Measurements from ENCODE around the gene RDX. TPM values are rescaled to one million over a fixed set of nuclear protein-coding genes. Genes with fewer than 3 reads are reported as not detected.
"Not testable (repeated sequence)": the region's sequence is repeated elsewhere in the genome, so short reads cannot be mapped to it uniquely, and the experiment has no call there.

The RDX gene
- total RNA-seq, 2 donors from 2014 or later = 121 to 127 TPM

DNA sequence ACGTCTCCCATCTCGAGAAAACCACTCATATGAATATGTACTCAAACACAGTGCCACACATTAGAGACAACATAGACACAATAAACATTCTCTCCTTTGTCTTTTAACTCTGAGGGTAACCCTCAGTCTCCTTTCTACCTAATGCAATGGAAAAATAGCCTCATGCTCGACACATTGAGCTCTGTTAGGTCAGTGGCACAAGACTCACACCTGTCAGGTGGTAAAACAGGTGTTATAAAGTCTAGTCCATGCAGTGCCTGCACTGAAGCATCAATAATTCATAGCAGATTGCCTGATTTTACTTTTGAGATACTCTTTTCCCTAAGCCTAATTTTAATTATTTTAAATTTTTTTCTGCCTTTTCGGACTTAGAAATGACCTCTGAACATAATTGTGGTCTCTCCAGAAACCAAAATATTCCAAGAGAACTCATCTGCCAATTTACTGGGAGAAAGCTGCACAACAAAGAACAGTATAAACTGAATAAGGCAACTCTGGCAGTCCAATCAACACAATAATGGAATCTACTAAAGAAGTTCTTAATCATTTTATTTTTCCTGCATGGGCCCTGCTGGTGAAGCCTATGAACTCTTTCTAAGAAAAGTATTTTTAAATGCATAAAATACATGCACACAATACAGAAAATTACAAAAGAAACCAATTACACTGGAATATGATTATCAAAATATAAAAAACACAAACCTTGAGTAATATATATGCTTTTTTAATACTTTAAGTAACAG is 9.9 kb downstream of the RDX start:
- H3K27ac ChIP-seq (ENCODE audit: low read depth, low read length) = no peak overlapping the region
- no peaks in the 10 kb centered on the region for H3K4me1 ChIP-seq (ENCODE audit: control insufficient read depth, insufficient read depth, low read length)
- Mint-ChIP-seq H3K4me1 (peaks cover 5% of the 10 kb centered on the region), H3K27ac (no peak overlapping the region), H3K27me3 (ENCODE audit: insufficient read depth) (no peaks in the 10 kb centered on the region), H3K4me3 (no peak overlapping the region), H3K9me3 (no peaks in the 10 kb centered on the region), H3K36me3 (ENCODE audit: low read depth) (peaks cover 32% of the 10 kb centered on the region)
- no peak overlapping the region for H3K4me3 ChIP-seq (ENCODE audit: low read length)
- TF ChIP-seq, protein P1, sequence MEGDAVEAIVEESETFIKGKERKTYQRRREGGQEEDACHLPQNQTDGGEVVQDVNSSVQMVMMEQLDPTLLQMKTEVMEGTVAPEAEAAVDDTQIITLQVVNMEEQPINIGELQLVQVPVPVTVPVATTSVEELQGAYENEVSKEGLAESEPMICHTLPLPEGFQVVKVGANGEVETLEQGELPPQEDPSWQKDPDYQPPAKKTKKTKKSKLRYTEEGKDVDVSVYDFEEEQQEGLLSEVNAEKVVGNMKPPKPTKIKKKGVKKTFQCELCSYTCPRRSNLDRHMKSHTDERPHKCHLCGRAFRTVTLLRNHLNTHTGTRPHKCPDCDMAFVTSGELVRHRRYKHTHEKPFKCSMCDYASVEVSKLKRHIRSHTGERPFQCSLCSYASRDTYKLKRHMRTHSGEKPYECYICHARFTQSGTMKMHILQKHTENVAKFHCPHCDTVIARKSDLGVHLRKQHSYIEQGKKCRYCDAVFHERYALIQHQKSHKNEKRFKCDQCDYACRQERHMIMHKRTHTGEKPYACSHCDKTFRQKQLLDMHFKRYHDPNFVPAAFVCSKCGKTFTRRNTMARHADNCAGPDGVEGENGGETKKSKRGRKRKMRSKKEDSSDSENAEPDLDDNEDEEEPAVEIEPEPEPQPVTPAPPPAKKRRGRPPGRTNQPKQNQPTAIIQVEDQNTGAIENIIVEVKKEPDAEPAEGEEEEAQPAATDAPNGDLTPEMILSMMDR (conservative IDR thresholded peaks at IDR 0.05) = peak; percentile 53
- whole genome bisulfite sequencing, 2 experiments (ENCODE audit: insufficient coverage in 1 of 2, insufficient read length in 1 of 2) = 90 to 94% methylated on average over 4 of the region's 4 CpGs
- no peak overlapping the region for H3K9ac ChIP-seq (ENCODE audit: extremely low read depth, low read length, poor library complexity, severe bottlenecking)
- H3K9me3 ChIP-seq (ENCODE audit: control insufficient read depth, low read length) = no peaks in the 10 kb centered on the region
- H3K27me3 ChIP-seq (ENCODE audit: control insufficient read depth, insufficient read depth, low read length, poor library complexity, severe bottlenecking) = no peaks in the 10 kb centered on the region
- no peak for DNase-seq
- peaks cover 44% of the 10 kb centered on the region for H3K36me3 ChIP-seq (ENCODE audit: control insufficient read depth, insufficient read depth, low read length)

DNA sequence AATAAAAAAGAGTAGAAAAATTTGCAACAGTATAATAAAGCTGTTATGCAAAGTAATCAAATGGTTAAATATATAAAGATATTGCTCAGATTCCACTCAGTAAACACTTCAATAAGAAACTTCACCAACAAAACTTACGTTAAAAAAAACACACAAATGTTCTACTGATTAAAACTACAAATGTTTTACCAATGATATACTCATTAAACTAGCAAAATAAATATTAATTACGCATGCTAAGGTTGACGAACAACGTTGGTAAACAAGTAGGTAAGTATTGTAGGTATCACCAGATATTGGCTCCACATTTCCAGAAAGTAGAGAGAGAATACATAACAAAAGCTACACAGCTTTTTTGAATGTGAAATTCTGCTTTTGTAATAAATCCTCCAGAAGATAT is 12.6 kb downstream of the RDX start:
- Mint-ChIP-seq H3K27ac (no peak overlapping the region), H3K4me1 (peaks cover 3% of the 10 kb centered on the region), H3K9me3 (no peaks in the 10 kb centered on the region), H3K36me3 (ENCODE audit: low read depth) (peaks cover 18% of the 10 kb centered on the region), H3K4me3 (no peak overlapping the region), H3K27me3 (ENCODE audit: insufficient read depth) (no peaks in the 10 kb centered on the region)
- no peak overlapping the region for H3K4me3 ChIP-seq (ENCODE audit: low read length)
- TF ChIP-seq, protein P1 (conservative IDR thresholded peaks at IDR 0.05) = no peak
- H3K27me3 ChIP-seq (ENCODE audit: control insufficient read depth, insufficient read depth, low read length, poor library complexity, severe bottlenecking) = no peaks in the 10 kb centered on the region
- H3K36me3 ChIP-seq (ENCODE audit: control insufficient read depth, insufficient read depth, low read length) = peaks cover 33% of the 10 kb centered on the region
- H3K27ac ChIP-seq (ENCODE audit: low read depth, low read length) = no peak overlapping the region
- WGBS, 2 experiments (ENCODE audit: insufficient coverage in 1 of 2, insufficient read length in 1 of 2) = 97 to 100% methylated on average over 1 to 4 of the region's 4 CpGs
- H3K9ac ChIP-seq (ENCODE audit: extremely low read depth, low read length, poor library complexity, severe bottlenecking) = no peak overlapping the region
- no peak for DNase-seq
- no peaks in the 10 kb centered on the region for H3K9me3 ChIP-seq (ENCODE audit: control insufficient read depth, low read length)
- H3K4me1 ChIP-seq (ENCODE audit: control insufficient read depth, insufficient read depth, low read length) = no peaks in the 10 kb centered on the region

DNA sequence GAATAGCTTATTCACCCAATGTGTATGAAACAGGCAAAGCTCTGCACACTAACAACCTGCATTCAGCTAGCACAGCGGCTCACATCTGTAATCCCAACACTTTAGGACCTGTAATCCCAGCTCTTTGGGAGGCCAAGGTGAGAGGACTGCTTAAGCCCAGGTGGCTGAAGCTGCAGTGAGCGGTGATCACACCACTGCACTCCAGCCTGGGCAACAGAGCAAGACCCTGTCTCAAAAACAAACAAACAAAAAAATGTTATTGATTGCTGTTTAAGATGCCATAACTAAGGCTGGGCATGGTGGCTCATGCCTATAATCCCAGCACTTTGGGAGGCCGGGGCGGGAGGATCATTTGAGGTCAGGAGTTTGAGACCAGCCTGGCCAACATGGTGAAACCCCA is 15.8 kb downstream of the RDX start:
- H3K4me3 Mint-ChIP-seq; H3K4me1 Mint-ChIP-seq; H3K27me3 Mint-ChIP-seq (ENCODE audit: insufficient read depth); DNase-seq; H3K9ac ChIP-seq (ENCODE audit: extremely low read depth, low read length, poor library complexity, severe bottlenecking); H3K27ac Mint-ChIP-seq; H3K27ac ChIP-seq (ENCODE audit: low read depth, low read length); H3K9me3 ChIP-seq (ENCODE audit: control insufficient read depth, low read length); H3K4me3 ChIP-seq (ENCODE audit: low read length); H3K4me1 ChIP-seq (ENCODE audit: control insufficient read depth, insufficient read depth, low read length); H3K27me3 ChIP-seq (ENCODE audit: control insufficient read depth, insufficient read depth, low read length, poor library complexity, severe bottlenecking); H3K9me3 Mint-ChIP-seq: not testable (repeated sequence)
- WGBS, 2 experiments (ENCODE audit: insufficient coverage in 1 of 2, insufficient read length in 1 of 2) = 99 to 100% methylated on average over 2 to 4 of the region's 4 CpGs
- H3K36me3 ChIP-seq (ENCODE audit: control insufficient read depth, insufficient read depth, low read length) = peaks cover 59% of the 10 kb centered on the region
- H3K36me3 Mint-ChIP-seq (ENCODE audit: low read depth) = peaks cover 37% of the 10 kb centered on the region

DNA sequence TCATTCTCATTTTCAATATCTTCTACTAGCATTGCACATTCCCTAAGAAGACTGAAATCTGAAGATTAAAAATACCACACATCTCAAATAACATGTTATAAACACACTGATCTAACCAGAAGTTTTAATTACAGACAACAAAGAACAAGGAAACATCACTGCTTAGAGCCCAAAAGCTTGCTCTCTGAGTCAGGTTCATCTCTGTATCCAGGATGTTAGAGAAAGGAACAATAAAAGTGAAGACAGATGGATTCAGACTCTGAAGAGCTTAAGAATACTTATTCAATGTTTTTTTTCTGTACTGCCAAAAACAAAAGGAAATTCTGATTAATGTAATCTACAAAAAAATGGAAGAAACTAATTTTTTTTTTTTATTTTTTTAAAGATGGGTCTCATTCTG is 16.5 kb downstream of the RDX start:
- Histone ChIP-seq H3K4me1 (ENCODE audit: control insufficient read depth, insufficient read depth, low read length) (no peaks in the 10 kb centered on the region), H3K9ac (ENCODE audit: extremely low read depth, low read length, poor library complexity, severe bottlenecking) (no peak overlapping the region), H3K27me3 (ENCODE audit: control insufficient read depth, insufficient read depth, low read length, poor library complexity, severe bottlenecking) (no peaks in the 10 kb centered on the region), H3K9me3 (ENCODE audit: control insufficient read depth, low read length) (no peaks in the 10 kb centered on the region), H3K36me3 (ENCODE audit: control insufficient read depth, insufficient read depth, low read length) (peaks cover 64% of the 10 kb centered on the region), H3K4me3 (ENCODE audit: low read length) (no peak overlapping the region), H3K27ac (ENCODE audit: low read depth, low read length) (no peak overlapping the region)
- Mint-ChIP-seq H3K4me1 (no peaks in the 10 kb centered on the region), H3K27ac (no peak overlapping the region), H3K4me3 (no peak overlapping the region), H3K27me3 (ENCODE audit: insufficient read depth) (no peaks in the 10 kb centered on the region), H3K36me3 (ENCODE audit: low read depth) (peaks cover 42% of the 10 kb centered on the region), H3K9me3 (no peaks in the 10 kb centered on the region)
- TF ChIP-seq, protein P1 (conservative IDR thresholded peaks at IDR 0.05) = no peak
- DNase-seq = no peak
